A673 (cell line): ENCODE measurements around the gene AQP2. TPM values are rescaled to one million over a fixed set of nuclear protein-coding genes. Genes with fewer than 3 reads are reported as not detected.

Source experiments
- BruUV-seq: library from RNA; stranded (reverse); fragments of 400-500 nt; replicated peaks from 2 replicates; lab custom pipeline; 2021; lab: Mats Ljungman, UMichigan
- CTCF ChIA-PET: fragments of 300-600 bp; sonication (Branson Sonifier 250); formaldehyde crosslinking; loops from one replicate; lab custom pipeline; 2022; ENCODE audit warnings: antibody characterized with exemption; lab: Charles Lee
- POLR2A ChIA-PET: fragments of 300-600 bp; sonication (Branson Sonifier 250); formaldehyde crosslinking; loops from one replicate; lab custom pipeline; 2022; ENCODE audit warnings: antibody characterized with exemption; ENCODE audit not compliant: low non-redundant PET; lab: Charles Lee
- DNase-seq: peaks from one replicate; pipeline ENCODE4 v3.0.0-alpha.2; 2015; ENCODE audit warnings: low spot score
- H3K27ac ChIP-seq: fragments of 200-600 bp; sonication (generic); 2 replicates; pipeline ENCODE4 v1.5.1; 2016; ENCODE audit warnings: mixed run types, low read depth, mild to moderate bottlenecking, mixed read lengths, antibody characterized with exemption, low read length; ENCODE audit not compliant: poor library complexity, severe bottlenecking
- H3K27me3 ChIP-seq: fragments of 200-600 bp; sonication (generic); replicated peaks from 2 replicates; pipeline ENCODE4 v1.6.1; 2017; ENCODE audit warnings: mixed run types, low read depth, mild to moderate bottlenecking, mixed read lengths, antibody characterized with exemption, low read length; ENCODE audit not compliant: insufficient read depth, poor library complexity
- H3K36me3 ChIP-seq: fragments of 200-600 bp; sonication (generic); 2 replicates; pipeline ENCODE4 v1.6.1; 2016; ENCODE audit warnings: mixed run types, mild to moderate bottlenecking, mixed read lengths, antibody characterized with exemption, low read length; ENCODE audit not compliant: insufficient read depth, poor library complexity, severe bottlenecking
- H3K4me1 ChIP-seq: fragments of 200-600 bp; sonication (generic); 2 replicates; pipeline ENCODE4 v1.6.1; 2017; ENCODE audit warnings: mixed run types, mild to moderate bottlenecking, mixed read lengths, antibody characterized with exemption, low read length; ENCODE audit not compliant: insufficient read depth, poor library complexity, severe bottlenecking
- H3K4me3 ChIP-seq: fragments of 200-600 bp; sonication (generic); 2 replicates; pipeline ENCODE4 v1.5.1; 2016; ENCODE audit warnings: low read depth, mixed run types, mild to moderate bottlenecking, mixed read lengths, low read length; ENCODE audit not compliant: poor library complexity, severe bottlenecking
- H3K9me3 ChIP-seq: fragments of 200-600 bp; sonication (generic); 2 replicates; pipeline ENCODE4 v1.6.1; 2016; ENCODE audit warnings: mixed run types, low read depth, mild to moderate bottlenecking, mixed read lengths, antibody characterized with exemption, low read length; ENCODE audit not compliant: poor library complexity, severe bottlenecking
- EZH2 ChIP-seq: fragments of 200-600 bp; sonication (generic); IDR thresholded peaks from 2 replicates; pipeline ENCODE4 v1.6.1; 2017; ENCODE audit warnings: borderline replicate concordance, low read depth, mild to moderate bottlenecking, mixed read lengths, antibody characterized with exemption, low read length; ENCODE audit not compliant: poor library complexity, severe bottlenecking
- intact Hi-C: fragments of 100-400 bp; cut with micrococcal nuclease; formaldehyde crosslinking; loops from one replicate; pipeline ENCODE4 v1.10.0; 2022; ENCODE audit not compliant: unreplicated experiment
- total RNA-seq: library from RNA; stranded (reverse); gene quantifications from 2 replicates; pipeline ENCODE4 v1.2.3, GENCODE V29; 2021
- TF ChIP-seq, protein P1 (sequence below): fragments of 300-800, 200-600 bp; sonication (generic); conservative IDR thresholded peaks from 2 replicates; pipeline ENCODE4 v1.5.1; 2017; ENCODE audit warnings: low read depth, mild to moderate bottlenecking, antibody characterized with exemption, low read length, moderate library complexity, mixed read lengths

The AQP2 gene
- total RNA-seq, 1 experiment from 2014 or later: not detected

DNA sequence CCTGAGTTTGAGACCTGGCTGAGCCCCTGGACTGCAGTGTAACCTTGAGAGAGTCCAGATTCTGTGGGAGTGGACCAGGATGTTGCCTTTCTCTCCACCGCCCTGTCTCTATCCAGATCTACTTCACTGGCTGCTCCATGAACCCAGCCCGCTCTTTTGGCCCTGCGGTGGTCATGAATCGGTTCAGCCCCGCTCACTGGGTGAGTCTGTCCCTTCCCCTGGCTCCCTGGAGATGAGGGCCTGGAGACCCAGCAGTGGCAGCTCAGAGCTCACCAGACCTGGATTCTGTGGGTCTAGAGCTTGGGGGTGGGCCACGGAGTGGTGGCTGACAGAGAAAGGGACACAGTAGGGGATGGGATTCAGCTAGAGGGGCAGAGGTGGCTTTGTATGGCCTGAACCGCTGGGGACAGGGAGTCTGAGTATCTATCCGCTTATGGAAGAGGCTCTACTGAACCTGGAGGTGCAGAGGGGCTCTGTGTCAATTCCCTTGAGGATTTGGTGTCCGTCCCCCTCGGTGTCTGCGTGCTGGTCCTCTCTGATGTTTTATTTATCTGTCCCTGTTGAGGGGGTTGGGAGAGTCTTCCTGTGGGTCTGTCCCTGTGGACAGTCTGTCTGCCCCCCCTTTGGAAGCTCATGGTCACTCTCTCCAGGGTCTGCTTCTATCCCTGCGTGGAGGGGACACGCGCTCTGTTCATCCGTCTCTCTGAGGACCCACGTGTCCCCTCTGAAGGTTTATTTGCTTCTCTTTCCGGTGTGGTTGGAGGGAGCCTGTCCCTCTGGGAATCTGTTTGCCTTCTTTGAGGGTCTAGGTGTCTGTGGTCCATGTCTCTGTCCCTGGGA lies 13.7 kb downstream of the AQP2 start:
- Histone ChIP-seq H3K4me1 (no peaks in the 10 kb centered on the region), H3K27ac (no peak overlapping the region), H3K9me3 (no peaks in the 10 kb centered on the region), H3K4me3 (no peak overlapping the region), H3K36me3 (no peaks in the 10 kb centered on the region), H3K27me3 (peaks cover 28% of the 10 kb centered on the region)
- CTCF ChIA-PET: no interaction called here
- no peak for TF ChIP-seq EZH2
- TF ChIP-seq, protein P1, sequence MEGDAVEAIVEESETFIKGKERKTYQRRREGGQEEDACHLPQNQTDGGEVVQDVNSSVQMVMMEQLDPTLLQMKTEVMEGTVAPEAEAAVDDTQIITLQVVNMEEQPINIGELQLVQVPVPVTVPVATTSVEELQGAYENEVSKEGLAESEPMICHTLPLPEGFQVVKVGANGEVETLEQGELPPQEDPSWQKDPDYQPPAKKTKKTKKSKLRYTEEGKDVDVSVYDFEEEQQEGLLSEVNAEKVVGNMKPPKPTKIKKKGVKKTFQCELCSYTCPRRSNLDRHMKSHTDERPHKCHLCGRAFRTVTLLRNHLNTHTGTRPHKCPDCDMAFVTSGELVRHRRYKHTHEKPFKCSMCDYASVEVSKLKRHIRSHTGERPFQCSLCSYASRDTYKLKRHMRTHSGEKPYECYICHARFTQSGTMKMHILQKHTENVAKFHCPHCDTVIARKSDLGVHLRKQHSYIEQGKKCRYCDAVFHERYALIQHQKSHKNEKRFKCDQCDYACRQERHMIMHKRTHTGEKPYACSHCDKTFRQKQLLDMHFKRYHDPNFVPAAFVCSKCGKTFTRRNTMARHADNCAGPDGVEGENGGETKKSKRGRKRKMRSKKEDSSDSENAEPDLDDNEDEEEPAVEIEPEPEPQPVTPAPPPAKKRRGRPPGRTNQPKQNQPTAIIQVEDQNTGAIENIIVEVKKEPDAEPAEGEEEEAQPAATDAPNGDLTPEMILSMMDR: no peak
- no peak for DNase-seq
- no TSS peak for BruUV-seq
- POLR2A ChIA-PET: no interaction called here
- intact Hi-C loops: no loop called here

DNA sequence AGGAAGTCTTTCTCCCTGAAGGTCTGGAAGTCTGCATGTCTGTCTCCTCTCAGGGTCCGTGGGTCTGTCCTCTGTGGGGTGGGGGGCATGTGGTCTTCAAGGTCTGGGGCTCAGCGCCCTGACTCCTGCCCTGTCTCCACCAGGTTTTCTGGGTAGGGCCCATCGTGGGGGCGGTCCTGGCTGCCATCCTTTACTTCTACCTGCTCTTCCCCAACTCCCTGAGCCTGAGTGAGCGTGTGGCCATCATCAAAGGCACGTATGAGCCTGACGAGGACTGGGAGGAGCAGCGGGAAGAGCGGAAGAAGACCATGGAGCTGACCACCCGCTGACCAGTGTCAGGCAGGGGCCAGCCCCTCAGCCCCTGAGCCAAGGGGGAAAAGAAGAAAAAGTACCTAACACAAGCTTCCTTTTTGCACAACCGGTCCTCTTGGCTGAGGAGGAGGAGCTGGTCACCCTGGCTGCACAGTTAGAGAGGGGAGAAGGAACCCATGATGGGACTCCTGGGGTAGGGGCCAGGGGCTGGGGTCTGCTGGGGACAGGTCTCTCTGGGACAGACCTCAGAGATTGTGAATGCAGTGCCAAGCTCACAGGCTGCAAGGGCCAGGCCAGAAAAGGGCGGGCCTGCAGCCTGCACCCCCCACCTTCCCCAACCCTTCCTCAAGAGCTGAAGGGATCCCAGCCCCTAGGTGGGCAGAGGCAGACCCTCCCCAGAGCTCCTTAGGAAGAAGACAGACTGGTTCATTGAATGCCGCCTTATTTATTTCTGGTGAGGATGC lies 14.5 kb downstream of the AQP2 start:
- BruUV-seq: no TSS peak
- H3K4me3 ChIP-seq: no peak overlapping the region
- POLR2A ChIA-PET: no interaction called here
- no peak for TF ChIP-seq EZH2
- TF ChIP-seq, protein P1: no peak
- H3K27ac ChIP-seq: no peak overlapping the region
- H3K36me3 ChIP-seq: no peaks in the 10 kb centered on the region
- H3K27me3 ChIP-seq: peaks cover 20% of the 10 kb centered on the region
- intact Hi-C loops: loop anchor here (5.0 kb wide), 1 partner anchor 188 kb away; no protein-coding TSS in a partner anchor
- H3K4me1 ChIP-seq: no peaks in the 10 kb centered on the region
- H3K9me3 ChIP-seq: no peaks in the 10 kb centered on the region
- no peak for DNase-seq
- CTCF ChIA-PET: interaction anchor here (4.6 kb wide), 1 partner anchor 105 kb away, joined by 53 read pairs; no protein-coding TSS in a partner anchor

DNA sequence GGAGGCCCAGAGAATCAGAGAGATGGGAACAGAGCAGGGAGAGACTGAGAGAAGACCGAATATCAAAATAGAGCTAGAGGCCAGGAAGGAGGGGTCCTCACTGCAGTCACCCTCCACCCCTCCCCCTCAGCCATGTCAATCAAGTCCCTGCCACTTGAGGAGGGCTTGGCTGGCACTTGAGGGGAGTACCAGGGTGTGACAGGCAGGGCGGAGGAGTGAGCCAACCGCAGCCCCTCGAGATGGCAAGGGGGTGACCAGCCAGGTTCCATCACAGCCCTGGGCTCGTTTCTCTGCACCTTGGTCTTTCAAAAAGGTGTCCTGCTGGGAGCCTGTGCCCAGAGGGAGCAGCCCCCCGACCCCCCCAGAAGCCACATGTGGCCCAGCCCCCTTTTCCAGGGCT lies 15.3 kb downstream of the AQP2 start:
- TF ChIP-seq, protein P1: no peak
- no peak for TF ChIP-seq EZH2
- CTCF ChIA-PET: interaction anchor here (0.5 to 4.6 kb wide), 6 partner anchors 14 to 452 kb away, joined by 3 to 53 read pairs (median 6); partner anchors contain the start of gene COX14
- POLR2A ChIA-PET: no interaction called here

More for the DNA sequence above, 15.3 kb downstream of the AQP2 start:
- DNase-seq: no peak
- Histone ChIP-seq H3K4me1 (no peaks in the 10 kb centered on the region), H3K27ac (no peak overlapping the region), H3K4me3 (no peak overlapping the region), H3K36me3 (no peaks in the 10 kb centered on the region), H3K27me3 (peaks cover 12% of the 10 kb centered on the region), H3K9me3 (no peaks in the 10 kb centered on the region)
- intact Hi-C loops: loop anchor here (5.0 kb wide), 1 partner anchor 189 kb away; no protein-coding TSS in a partner anchor
- BruUV-seq: no TSS peak
